Suprapubic skin (tissue), 4 donors: Measurements from ENCODE around the gene DNAJA2.

Experiments
- CTCF ChIP-seq, 2 donors: fragments of 200-600 bp in 1 of 2; fragments of 450-650 bp in 1 of 2; sonication (generic) in 1 of 2; IDR thresholded peaks; one replicate each; pipeline ENCODE4 v1.5.1; 2016 to 2019; ENCODE audit warnings: antibody characterized with exemption in 2 of 2, mild to moderate bottlenecking in 1 of 2, moderate library complexity in 1 of 2
- EP300 ChIP-seq: sonication (generic); formaldehyde crosslinking; IDR thresholded peaks from one replicate; pipeline ENCODE4 v1.6.1; 2017; ENCODE audit warnings: antibody characterized with exemption
- POLR2A ChIP-seq, 2 donors: fragments of 450-650 bp; IDR thresholded peaks; one replicate each; pipeline ENCODE4 v1.6.1; 2017; ENCODE audit warnings: antibody characterized with exemption in 2 of 2, mild to moderate bottlenecking in 2 of 2, moderate library complexity in 2 of 2
- POLR2AphosphoS5 ChIP-seq, 3 donors: sonication (generic); formaldehyde crosslinking; IDR thresholded peaks; one replicate each; pipeline ENCODE4 v1.6.1; 2017; ENCODE audit warnings: antibody characterized with exemption in 3 of 3

GRCh38 chr16:46930861-46931260, 42.6 kb downstream of the DNAJA2 start:
- TF ChIP-seq CTCF (IDR thresholded peaks at IDR 0.05) = no peak
- no peak for TF ChIP-seq POLR2A (IDR thresholded peaks at IDR 0.05)
- no peak for TF ChIP-seq POLR2AphosphoS5 (IDR thresholded peaks at IDR 0.05)
- TF ChIP-seq EP300 = no peak
